Gastrocnemius medialis (tissue), 4 donors: ENCODE results near the gene STAG1.

Experiments
- POLR2A ChIP-seq, 2 donors: fragments of 450-650 bp; IDR thresholded peaks; one replicate each; pipeline ENCODE4 v1.6.1; 2017; ENCODE audit warnings: antibody characterized with exemption in 2 of 2, mild to moderate bottlenecking in 2 of 2, moderate library complexity in 2 of 2
- TF ChIP-seq, protein P1 (sequence below), 5 experiments: fragments of 450-650 bp in 3 of 5; fragments of 200-600 bp in 2 of 5; sonication (generic) in 2 of 5; IDR thresholded peaks in 4 of 5; conservative IDR thresholded peaks in 1 of 5; 1 replicate in 4 of 5; 2 replicates in 1 of 5; pipeline ENCODE4 v1.5.1; 2016 to 2019; ENCODE audit warnings: antibody characterized with exemption in 5 of 5, mild to moderate bottlenecking in 3 of 5, moderate library complexity in 3 of 5

DNA sequence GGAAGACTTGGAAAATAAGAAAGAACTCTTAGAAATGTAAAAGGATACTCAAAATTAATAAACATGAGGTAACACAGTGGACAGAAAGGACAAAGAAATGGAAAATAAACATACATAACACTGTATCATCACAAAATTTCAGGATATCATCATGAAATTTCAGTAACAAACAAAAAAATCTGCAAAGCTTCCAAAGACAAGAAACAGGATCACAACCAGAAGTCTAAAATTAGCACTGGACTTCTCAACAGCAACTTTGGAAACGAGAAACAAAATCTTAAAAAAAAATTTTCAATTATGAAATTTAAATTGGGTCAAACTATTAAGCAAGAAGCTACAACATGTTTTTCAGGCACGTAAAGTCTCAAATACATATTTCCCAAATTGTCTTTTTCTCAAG lies 238.8 kb downstream of the STAG1 start:
- TF ChIP-seq, protein P1, sequence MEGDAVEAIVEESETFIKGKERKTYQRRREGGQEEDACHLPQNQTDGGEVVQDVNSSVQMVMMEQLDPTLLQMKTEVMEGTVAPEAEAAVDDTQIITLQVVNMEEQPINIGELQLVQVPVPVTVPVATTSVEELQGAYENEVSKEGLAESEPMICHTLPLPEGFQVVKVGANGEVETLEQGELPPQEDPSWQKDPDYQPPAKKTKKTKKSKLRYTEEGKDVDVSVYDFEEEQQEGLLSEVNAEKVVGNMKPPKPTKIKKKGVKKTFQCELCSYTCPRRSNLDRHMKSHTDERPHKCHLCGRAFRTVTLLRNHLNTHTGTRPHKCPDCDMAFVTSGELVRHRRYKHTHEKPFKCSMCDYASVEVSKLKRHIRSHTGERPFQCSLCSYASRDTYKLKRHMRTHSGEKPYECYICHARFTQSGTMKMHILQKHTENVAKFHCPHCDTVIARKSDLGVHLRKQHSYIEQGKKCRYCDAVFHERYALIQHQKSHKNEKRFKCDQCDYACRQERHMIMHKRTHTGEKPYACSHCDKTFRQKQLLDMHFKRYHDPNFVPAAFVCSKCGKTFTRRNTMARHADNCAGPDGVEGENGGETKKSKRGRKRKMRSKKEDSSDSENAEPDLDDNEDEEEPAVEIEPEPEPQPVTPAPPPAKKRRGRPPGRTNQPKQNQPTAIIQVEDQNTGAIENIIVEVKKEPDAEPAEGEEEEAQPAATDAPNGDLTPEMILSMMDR (IDR thresholded peaks at IDR 0.05 in 4 of 5, conservative IDR thresholded peaks at IDR 0.05 in 1 of 5): no peak
- TF ChIP-seq POLR2A (IDR thresholded peaks at IDR 0.05): no peak
